H1 (cell line): Measurements from ENCODE around the gene TNS3. TPM values are rescaled to one million over a fixed set of nuclear protein-coding genes. Genes with fewer than 3 reads are reported as not detected.

ENCODE experiments used
- polyA plus RNA-seq, 7 experiments: library from polyadenylated mRNA; depleted of rRNA in 3 of 7; stranded (reverse) in 5 of 7; unstranded in 2 of 7; fragments of >200 nt in 5 of 7; fragments of 200-250 nt in 2 of 7; gene quantifications; 1 replicate in 5 of 7; 2 replicates in 1 of 7; 4 replicates in 1 of 7; pipeline versions ENCODE4 v1.2.1 to v1.2.3, GENCODE V29; 2011 to 2013; ENCODE audit warnings: missing spikeins in 2 of 7, mixed read lengths in 2 of 7
- total RNA-seq: library from RNA; stranded (reverse); fragmentation: NEBNext Ultra II Directional; extraction: Animal tissue kit (Norgen Biotek cat#: 25700); gene quantifications from 2 replicates; pipeline ENCODE4 v1.2.1, GENCODE V29; 2021
- TF ChIP-seq, protein P1 (sequence below): IDR thresholded peaks from 2 replicates; pipeline ENCODE4 v1.6.1; 2012; ENCODE audit warnings: low read length, inconsistent platforms

Gene TNS3
- total and polyA plus RNA-seq, 2 of the 8 experiments (the other 6 are each of a cell fraction or from before 2014, with no cell fraction given), result 11.9 to 24.2 TPM

DNA sequence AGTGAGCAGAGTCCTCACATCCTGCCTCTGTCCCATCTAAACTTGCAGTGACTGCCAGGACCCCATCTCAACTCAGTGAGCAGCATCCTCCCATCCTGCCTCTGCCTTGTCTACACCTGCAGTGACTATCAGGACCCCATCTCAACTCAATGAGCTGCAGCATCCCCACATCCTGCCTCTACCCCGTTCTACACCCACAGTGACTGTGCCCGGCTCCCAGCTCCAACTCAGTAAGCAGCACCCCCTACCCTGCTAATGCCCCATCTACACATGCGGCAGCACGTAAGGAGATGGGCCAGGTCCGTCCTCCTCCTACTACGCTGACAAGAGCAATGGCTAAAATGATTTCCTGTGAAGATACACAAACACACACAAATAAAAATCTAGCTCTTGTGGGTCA, 65.5 kb downstream of the TNS3 start (continued):
- TF ChIP-seq, protein P1, sequence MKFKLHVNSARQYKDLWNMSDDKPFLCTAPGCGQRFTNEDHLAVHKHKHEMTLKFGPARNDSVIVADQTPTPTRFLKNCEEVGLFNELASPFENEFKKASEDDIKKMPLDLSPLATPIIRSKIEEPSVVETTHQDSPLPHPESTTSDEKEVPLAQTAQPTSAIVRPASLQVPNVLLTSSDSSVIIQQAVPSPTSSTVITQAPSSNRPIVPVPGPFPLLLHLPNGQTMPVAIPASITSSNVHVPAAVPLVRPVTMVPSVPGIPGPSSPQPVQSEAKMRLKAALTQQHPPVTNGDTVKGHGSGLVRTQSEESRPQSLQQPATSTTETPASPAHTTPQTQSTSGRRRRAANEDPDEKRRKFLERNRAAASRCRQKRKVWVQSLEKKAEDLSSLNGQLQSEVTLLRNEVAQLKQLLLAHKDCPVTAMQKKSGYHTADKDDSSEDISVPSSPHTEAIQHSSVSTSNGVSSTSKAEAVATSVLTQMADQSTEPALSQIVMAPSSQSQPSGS, result no peak
